NB4 (cell line): ENCODE results near the gene NAXE.

Experiments used
- CTCF ChIP-seq: IDR thresholded peaks from one replicate; pipeline ENCODE4 v1.5.1; 2012; ENCODE audit warnings: low read depth, low read length
- MYC ChIP-seq: IDR thresholded peaks from 2 replicates; pipeline ENCODE4 v1.6.1; 2011; ENCODE audit warnings: low read depth, low read length

DNA sequence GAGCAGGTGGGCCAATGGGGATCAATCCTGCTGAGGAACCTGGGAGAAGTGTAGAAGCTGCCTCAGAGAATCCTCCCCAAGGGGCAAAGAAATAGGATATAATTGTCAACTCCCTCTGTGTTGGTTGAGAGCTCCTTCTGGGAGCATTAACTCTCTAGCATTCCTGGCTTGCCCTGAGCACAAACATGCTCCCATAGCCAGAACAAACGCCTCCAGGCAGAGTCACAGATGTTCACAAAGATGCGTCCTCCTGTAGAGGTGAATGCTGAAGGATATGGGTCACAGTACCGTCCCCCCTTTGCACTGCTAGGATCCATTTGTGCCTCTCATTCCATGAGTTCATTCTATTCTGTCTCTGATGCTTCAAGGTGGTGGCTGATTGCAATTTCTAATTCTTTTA lies 40.8 kb downstream of the NAXE start:
- no peak for TF ChIP-seq CTCF
- TF ChIP-seq MYC: no peak
